Liver (tissue), 9 donors: ENCODE data around the gene TIMM13. TPM values are rescaled to one million over a fixed set of nuclear protein-coding genes. Genes with fewer than 3 reads are reported as not detected.
"Not testable (repeated sequence)": the region's sequence is repeated elsewhere in the genome, so short reads cannot be mapped to it uniquely, and the experiment has no call there.

Experiments
- DNase-seq: peaks from one replicate; pipeline ENCODE4 v3.0.0-alpha.2; 2017; ENCODE audit warnings: low spot score
- H3K27ac ChIP-seq, 2 donors: one replicate each; pipeline ENCODE4 v1.7.0; 2013; ENCODE audit warnings: inconsistent platforms in 2 of 2, low read length in 2 of 2, control low read depth in 1 of 2, low read depth in 1 of 2, mild to moderate bottlenecking in 1 of 2
- H3K27me3 ChIP-seq, 4 donors: one replicate each; pipeline versions ENCODE4 v1.6.1 to v1.7.0; 2013; ENCODE audit warnings: low read length in 3 of 4, inconsistent platforms in 1 of 4, mild to moderate bottlenecking in 1 of 4, moderate library complexity in 1 of 4; ENCODE audit not compliant: control insufficient read depth in 4 of 4, insufficient read depth in 4 of 4
- H3K36me3 ChIP-seq, 4 donors: one replicate each; pipeline versions ENCODE4 v1.6.1 to v1.7.0; 2013; ENCODE audit warnings: low read length in 3 of 4, mild to moderate bottlenecking in 3 of 4, low read depth in 1 of 4, moderate library complexity in 1 of 4; ENCODE audit not compliant: control insufficient read depth in 4 of 4, insufficient read depth in 3 of 4
- H3K4me1 ChIP-seq, 4 donors: one replicate each; pipeline versions ENCODE4 v1.6.1 to v1.7.0; 2013; ENCODE audit warnings: low read length in 3 of 4, mild to moderate bottlenecking in 3 of 4, moderate library complexity in 1 of 4; ENCODE audit not compliant: control insufficient read depth in 4 of 4, insufficient read depth in 4 of 4
- H3K4me3 ChIP-seq, 3 donors: one replicate each; pipeline versions ENCODE4 v1.6.1 to v1.7.0; 2013; ENCODE audit warnings: low read length in 3 of 3, control low read depth in 1 of 3, low read depth in 1 of 3, mild to moderate bottlenecking in 1 of 3
- H3K9ac ChIP-seq, 2 donors: one replicate each; pipeline ENCODE4 v1.7.0; 2013; ENCODE audit warnings: low read length in 2 of 2, mild to moderate bottlenecking in 2 of 2, moderate library complexity in 2 of 2, control low read depth in 1 of 2, low read depth in 1 of 2
- H3K9me3 ChIP-seq, 4 donors: one replicate each; pipeline versions ENCODE4 v1.6.1 to v1.7.0; 2013; ENCODE audit warnings: low read length in 3 of 4; ENCODE audit not compliant: control insufficient read depth in 4 of 4
- EGR1 ChIP-seq, 2 donors: IDR thresholded peaks; 2 replicates each; pipeline ENCODE4 v1.6.1; 2016 to 2018; ENCODE audit warnings: antibody characterized with exemption in 2 of 2, low read depth in 2 of 2
- FOXA1 ChIP-seq: IDR thresholded peaks from 2 replicates; pipeline ENCODE4 v1.6.1; 2016; ENCODE audit warnings: antibody characterized with exemption
- FOXA2 ChIP-seq: IDR thresholded peaks from 2 replicates; pipeline ENCODE4 v1.6.1; 2016; ENCODE audit warnings: antibody characterized with exemption
- GABPA ChIP-seq, 2 donors: IDR thresholded peaks in 1 of 2; conservative IDR thresholded peaks in 1 of 2; 2 replicates each; pipeline ENCODE4 v1.6.1; 2016; ENCODE audit warnings: antibody characterized with exemption in 2 of 2, mild to moderate bottlenecking in 1 of 2, moderate library complexity in 1 of 2
- HNF4A ChIP-seq, 2 donors: conservative IDR thresholded peaks; 2 replicates each; pipeline ENCODE4 v1.6.1; 2016; ENCODE audit warnings: antibody characterized with exemption in 2 of 2, mild to moderate bottlenecking in 2 of 2
- HNF4G ChIP-seq: IDR thresholded peaks from 2 replicates; pipeline ENCODE4 v1.6.1; 2016; ENCODE audit warnings: antibody characterized with exemption
- NR2F2 ChIP-seq: IDR thresholded peaks from 2 replicates; pipeline ENCODE4 v1.6.1; 2016; ENCODE audit warnings: antibody characterized with exemption
- RAD21 ChIP-seq, 2 donors: IDR thresholded peaks; 2 replicates each; pipeline ENCODE4 v1.6.1; 2016; ENCODE audit warnings: antibody characterized with exemption in 2 of 2, mild to moderate bottlenecking in 2 of 2
- RXRA ChIP-seq, 2 donors: IDR thresholded peaks; 2 replicates each; pipeline ENCODE4 v1.6.1; 2017 to 2018; ENCODE audit warnings: antibody characterized with exemption in 2 of 2, mild to moderate bottlenecking in 1 of 2
- SP1 ChIP-seq: IDR thresholded peaks from 2 replicates; pipeline ENCODE4 v1.6.1; 2018; ENCODE audit warnings: antibody characterized with exemption, mild to moderate bottlenecking
- TAF1 ChIP-seq: conservative IDR thresholded peaks from 2 replicates; pipeline ENCODE4 v1.6.1; 2016; ENCODE audit warnings: antibody characterized with exemption, mild to moderate bottlenecking
- WGBS: extraction: QIAGEN DNeasy Blood & Tissue Kit; methylation state at CpG from one replicate; pipeline ENCODE4 v1.1.7; 2013; 5-methylcytosine and 5-hydroxymethylcytosine counted together
- polyA plus RNA-seq, 2 donors: library from polyadenylated mRNA; stranded (reverse) in 1 of 2; unstranded in 1 of 2; fragments of 200-250 nt in 1 of 2; fragments of >200 nt in 1 of 2; fragmentation: Nextera tagmentation in 1 of 2; extraction: Ambion mirVana in 1 of 2; gene quantifications; one replicate each; pipeline versions ENCODE4 v1.2.1 to v1.2.3, GENCODE V29; 2013 to 2015
- total RNA-seq, 2 donors: library from RNA; depleted of rRNA; stranded (reverse); fragments of >200 nt; gene quantifications; one replicate each; pipeline ENCODE4 v1.2.3, GENCODE V29; 2014
- TF ChIP-seq, protein P1 (sequence below): IDR thresholded peaks from 2 replicates; pipeline ENCODE4 v1.6.1; 2016; ENCODE audit warnings: antibody characterized with exemption, mild to moderate bottlenecking
- TF ChIP-seq, protein P2 (sequence below): IDR thresholded peaks from 2 replicates; pipeline ENCODE4 v1.6.1; 2016; ENCODE audit warnings: antibody characterized with exemption
- TF ChIP-seq, protein P3 (sequence below): IDR thresholded peaks from 2 replicates; pipeline ENCODE4 v1.6.1; 2016; ENCODE audit warnings: antibody characterized with exemption
- donor health status: healthy.
- donor health status: healthy.
- donor health status: healthy.
- donor health status: healthy.
- donor health status: healthy.

The TIMM13 gene
- total and polyA plus RNA-seq, 4 donors, result 21.6 to 137 (median 43.4) TPM

DNA sequence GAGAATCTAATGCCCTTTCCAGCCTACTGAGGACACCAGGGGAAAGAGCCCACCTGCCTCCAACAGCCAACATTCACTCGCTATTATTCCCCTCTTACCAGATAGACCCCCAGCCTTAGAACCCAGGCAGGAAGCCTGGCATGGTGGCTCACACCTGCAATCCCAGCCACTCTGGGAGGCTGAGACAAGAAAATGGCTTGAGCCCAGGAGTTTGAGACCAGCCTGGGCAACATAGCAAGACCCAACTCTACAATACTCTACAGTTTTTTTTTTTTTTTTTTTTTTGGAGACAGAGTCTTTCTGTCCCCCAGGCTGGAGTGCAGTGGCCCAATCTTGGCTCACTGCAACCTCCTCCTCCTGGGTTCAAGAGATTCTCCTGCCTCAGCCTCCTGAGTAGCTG, 32.9 kb upstream of the TIMM13 start (continued):
- TF ChIP-seq, protein P1, sequence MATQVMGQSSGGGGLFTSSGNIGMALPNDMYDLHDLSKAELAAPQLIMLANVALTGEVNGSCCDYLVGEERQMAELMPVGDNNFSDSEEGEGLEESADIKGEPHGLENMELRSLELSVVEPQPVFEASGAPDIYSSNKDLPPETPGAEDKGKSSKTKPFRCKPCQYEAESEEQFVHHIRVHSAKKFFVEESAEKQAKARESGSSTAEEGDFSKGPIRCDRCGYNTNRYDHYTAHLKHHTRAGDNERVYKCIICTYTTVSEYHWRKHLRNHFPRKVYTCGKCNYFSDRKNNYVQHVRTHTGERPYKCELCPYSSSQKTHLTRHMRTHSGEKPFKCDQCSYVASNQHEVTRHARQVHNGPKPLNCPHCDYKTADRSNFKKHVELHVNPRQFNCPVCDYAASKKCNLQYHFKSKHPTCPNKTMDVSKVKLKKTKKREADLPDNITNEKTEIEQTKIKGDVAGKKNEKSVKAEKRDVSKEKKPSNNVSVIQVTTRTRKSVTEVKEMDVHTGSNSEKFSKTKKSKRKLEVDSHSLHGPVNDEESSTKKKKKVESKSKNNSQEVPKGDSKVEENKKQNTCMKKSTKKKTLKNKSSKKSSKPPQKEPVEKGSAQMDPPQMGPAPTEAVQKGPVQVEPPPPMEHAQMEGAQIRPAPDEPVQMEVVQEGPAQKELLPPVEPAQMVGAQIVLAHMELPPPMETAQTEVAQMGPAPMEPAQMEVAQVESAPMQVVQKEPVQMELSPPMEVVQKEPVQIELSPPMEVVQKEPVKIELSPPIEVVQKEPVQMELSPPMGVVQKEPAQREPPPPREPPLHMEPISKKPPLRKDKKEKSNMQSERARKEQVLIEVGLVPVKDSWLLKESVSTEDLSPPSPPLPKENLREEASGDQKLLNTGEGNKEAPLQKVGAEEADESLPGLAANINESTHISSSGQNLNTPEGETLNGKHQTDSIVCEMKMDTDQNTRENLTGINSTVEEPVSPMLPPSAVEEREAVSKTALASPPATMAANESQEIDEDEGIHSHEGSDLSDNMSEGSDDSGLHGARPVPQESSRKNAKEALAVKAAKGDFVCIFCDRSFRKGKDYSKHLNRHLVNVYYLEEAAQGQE, result no peak
- TF ChIP-seq GABPA (IDR thresholded peaks at IDR 0.05 in 1 of 2, conservative IDR thresholded peaks at IDR 0.05 in 1 of 2), result no peak

DNA sequence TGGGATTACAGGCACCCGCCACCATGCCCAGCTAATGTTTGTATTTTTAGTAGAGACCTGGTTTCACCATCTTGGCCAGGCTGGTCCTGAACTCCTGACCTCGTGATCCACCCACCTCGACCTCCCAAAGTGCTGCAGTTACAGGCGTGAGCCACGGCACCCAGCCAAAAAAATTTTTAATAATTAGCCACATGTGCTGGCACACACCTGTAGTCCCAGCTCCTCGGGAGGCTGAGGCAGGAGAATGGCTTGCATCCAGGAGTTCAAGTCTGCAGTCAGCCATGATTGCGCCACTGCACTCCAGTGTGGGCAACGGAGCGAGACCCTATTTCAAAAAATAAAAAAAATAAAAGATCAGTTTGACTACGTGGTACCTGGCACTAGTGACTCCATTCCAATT, 31.4 kb upstream of the TIMM13 start:
- not testable (repeated sequence) for H3K9me3 ChIP-seq, H3K36me3 ChIP-seq, H3K27ac ChIP-seq, H3K9ac ChIP-seq, DNase-seq, H3K4me3 ChIP-seq, H3K27me3 ChIP-seq
- 46% methylated on average over 10 of the region's 10 CpGs for WGBS
- peaks cover 16 to 34% (median 27%) of the 10 kb centered on the region in 4 donors for H3K4me1 ChIP-seq
- TF ChIP-seq, protein P2, sequence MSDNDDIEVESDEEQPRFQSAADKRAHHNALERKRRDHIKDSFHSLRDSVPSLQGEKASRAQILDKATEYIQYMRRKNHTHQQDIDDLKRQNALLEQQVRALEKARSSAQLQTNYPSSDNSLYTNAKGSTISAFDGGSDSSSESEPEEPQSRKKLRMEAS, result peak; percentile 14
- TF ChIP-seq RXRA (IDR thresholded peaks at IDR 0.05) (peak in 1 of 2 donors; percentile 58), EGR1 (IDR thresholded peaks at IDR 0.05; ENCODE audit: low read depth in 2 of 2) (peak in 1 of 2 donors; percentile 34), HNF4A (conservative IDR thresholded peaks at IDR 0.05) (peak in 1 of 2 donors; percentile 29)

DNA sequence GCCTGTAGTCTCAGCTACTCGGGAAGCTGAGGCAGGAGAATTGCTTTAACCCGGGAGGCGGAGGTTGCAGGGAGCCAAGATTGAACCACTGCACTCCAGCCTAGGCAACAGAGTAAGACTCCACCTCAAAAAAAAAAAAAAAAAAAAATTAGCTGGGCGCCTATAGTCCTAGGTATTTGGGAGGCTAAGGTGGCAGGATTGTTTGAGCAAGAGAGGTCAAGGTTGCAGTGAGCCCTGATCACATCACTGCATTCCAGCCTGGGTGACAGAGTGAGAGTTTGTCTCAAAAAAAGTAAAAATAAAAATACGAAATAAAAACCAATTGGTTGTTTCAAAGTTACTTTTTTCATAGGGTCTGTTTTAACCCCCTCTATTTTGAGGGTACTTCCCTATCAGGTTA, 30.7 kb upstream of the TIMM13 start:
- TF ChIP-seq, protein P3, sequence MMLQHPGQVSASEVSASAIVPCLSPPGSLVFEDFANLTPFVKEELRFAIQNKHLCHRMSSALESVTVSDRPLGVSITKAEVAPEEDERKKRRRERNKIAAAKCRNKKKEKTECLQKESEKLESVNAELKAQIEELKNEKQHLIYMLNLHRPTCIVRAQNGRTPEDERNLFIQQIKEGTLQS, result no peak
- TF ChIP-seq HNF4A (conservative IDR thresholded peaks at IDR 0.05) (peak; percentile 55 to 58), NR2F2 (peak; percentile 59), RAD21 (IDR thresholded peaks at IDR 0.05) (no peak), TAF1 (no peak), GABPA (IDR thresholded peaks at IDR 0.05 in 1 of 2, conservative IDR thresholded peaks at IDR 0.05 in 1 of 2) (no peak), FOXA2 (no peak), EGR1 (IDR thresholded peaks at IDR 0.05; ENCODE audit: low read depth in 2 of 2) (no peak), SP1 (peak; percentile 45), FOXA1 (no peak), HNF4G (no peak), RXRA (IDR thresholded peaks at IDR 0.05) (peak; percentile 52 to 62)
- WGBS, result 54% methylated on average over 5 of the region's 5 CpGs

More for the DNA sequence above, 30.7 kb upstream of the TIMM13 start:
- no peak for DNase-seq
- H3K4me1 ChIP-seq, result peaks cover 16 to 34% (median 26%) of the 10 kb centered on the region in 4 donors
- H3K27me3 ChIP-seq, result no peaks in the 10 kb centered on the region
- no peaks in the 10 kb centered on the region for H3K9me3 ChIP-seq
- H3K4me3 ChIP-seq, result no peak overlapping the region
- no peak overlapping the region for H3K9ac ChIP-seq
- H3K36me3 ChIP-seq, result no peaks in the 10 kb centered on the region
- no peak overlapping the region for H3K27ac ChIP-seq
